ENCODE data around the gene CARNS1.

CARNS1 gene

DNA sequence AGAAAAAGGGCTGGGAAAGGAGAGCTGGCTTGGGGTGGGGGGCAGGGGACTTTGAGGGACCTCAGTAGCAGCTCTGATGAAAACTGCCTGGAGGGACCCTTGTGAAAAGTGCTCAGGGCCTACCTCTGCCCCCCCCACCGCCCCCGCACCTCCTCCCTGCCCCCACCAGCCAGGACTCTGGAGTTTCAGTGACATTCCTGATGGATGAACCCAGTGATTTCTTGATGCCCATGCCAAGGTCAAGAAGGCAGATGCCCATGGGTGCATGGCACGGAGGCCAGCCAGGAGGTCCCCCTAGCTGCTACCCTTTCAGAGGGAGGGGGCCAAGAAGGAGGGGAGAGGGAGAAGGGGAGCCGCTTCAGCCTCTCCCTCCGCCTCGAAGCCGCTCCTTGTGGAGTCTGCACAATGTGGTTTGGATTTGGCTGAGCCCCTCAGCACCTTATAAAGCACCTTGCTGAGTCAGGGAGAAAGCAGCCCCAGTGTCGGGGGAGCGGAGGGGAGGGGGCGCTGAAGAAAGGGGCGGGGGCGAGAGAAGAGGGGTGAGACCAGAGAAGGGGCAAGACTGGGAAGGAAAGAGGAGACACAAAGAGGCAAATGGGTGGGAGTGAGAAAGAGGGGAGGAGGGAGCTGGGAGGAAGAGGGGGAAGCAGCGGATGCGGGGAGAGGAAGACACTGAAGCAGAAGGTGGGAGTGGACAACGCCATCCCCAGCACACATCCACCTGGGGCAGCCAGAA is 40.0 kb upstream of the CARNS1 start:
- no peak for DNase-seq (ENCODE audit: low read depth in 2 of 2)

DNA sequence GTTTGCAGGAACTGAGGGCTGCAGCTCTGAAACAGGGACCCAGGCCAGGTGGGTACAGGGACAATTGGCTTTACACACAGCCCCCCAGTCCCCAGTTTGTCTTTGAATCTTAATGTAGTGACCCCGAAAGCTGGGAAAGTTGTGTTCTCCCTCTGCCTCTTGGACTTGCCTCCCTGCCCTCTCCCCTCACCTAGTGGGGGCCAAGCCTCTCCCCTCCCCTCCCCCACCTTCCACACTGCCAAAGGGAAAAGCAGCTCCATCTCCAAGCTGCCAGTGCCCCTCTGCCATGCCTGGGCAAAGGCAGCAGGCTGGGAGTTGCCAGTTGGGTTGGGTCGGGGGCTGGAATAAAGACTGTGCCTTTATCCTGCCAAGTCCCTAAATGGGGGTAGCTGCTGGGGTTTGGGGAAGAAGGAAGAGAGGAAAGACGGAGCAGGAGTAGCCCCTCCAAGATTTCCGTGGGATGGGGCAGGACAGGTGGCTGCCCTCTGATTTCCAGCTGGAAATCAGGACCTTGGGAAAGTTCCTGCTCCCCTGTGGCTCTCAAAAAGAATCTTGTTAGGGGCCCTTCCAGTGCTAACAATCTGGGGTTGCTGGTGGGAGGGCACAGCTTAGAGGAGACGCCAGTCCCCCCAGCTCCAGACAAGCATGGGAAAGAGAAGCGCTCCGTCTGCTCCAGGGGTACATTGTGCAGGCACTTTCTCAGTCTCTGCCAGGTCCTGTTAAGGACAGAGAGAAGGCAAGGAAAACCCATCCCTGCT is 39.2 kb upstream of the CARNS1 start:
- no peak for DNase-seq (ENCODE audit: low read depth in 2 of 2)

DNA sequence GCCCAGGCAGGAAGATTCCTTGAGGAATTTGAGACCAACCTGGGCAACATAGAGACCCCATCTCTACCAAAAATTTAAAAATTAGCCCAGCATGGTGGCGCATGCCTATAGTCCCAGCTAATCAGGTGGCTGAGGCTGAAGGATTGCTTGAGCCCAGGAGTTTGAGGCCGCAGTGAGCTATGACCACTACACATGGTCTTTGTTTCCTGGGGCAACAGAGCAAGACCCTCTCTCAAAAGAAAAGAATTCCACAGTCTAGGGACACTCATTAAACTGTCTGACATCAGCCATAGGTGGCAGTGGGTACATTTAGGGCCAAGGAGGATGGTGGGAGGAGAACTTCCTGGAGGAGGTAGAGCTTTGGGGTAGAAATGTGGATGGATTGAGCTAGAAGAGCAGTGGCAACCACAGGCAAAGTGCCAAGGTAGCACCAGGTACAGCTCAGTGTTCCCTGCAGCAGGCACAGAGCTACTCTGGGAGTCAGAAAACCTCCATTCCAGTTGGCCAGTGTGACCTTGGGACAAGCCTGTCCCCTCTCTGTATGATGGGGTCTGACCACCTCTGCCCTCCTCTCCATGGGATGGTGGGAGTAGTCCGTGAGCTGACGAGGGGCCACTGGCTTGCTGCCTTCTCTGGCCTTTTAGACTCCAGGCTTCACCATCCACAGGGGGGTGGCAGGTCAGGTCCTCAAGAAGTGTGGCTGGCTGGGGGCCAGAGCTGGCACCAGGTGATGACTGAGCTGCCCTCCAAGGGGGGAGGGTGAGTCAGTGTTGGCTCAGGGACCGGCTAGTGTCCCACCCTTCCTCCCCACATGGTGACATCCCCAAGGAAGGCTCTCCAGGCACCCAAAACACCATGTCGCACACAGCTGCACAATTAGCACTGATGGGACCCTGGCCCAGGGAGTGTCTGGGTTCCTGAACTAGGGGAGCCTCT is 38.3 kb upstream of the CARNS1 start:
- DNase-seq (ENCODE audit: low read depth in 2 of 2): no peak

DNA sequence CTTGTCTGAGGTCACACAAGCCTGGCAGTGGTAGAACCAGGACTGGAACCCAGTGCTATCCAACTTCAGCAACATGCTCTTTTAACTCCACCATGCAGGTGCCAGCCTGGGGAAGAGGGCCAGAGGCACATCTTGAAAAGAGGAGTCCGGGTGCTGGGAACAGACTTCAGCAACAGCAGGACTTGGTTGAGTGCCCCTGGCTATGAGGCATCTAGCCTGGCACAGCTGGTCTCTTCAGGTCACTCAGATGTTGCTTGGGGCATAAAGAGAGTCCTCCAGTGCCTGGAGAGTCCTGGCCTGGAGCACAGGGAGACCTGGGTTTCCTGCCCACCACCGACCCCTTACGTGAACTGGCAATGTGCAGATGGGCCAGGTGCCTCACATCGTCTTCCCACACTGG is 36.9 kb upstream of the CARNS1 start:
- DNase-seq (ENCODE audit: low read depth in 2 of 2): no peak

DNA sequence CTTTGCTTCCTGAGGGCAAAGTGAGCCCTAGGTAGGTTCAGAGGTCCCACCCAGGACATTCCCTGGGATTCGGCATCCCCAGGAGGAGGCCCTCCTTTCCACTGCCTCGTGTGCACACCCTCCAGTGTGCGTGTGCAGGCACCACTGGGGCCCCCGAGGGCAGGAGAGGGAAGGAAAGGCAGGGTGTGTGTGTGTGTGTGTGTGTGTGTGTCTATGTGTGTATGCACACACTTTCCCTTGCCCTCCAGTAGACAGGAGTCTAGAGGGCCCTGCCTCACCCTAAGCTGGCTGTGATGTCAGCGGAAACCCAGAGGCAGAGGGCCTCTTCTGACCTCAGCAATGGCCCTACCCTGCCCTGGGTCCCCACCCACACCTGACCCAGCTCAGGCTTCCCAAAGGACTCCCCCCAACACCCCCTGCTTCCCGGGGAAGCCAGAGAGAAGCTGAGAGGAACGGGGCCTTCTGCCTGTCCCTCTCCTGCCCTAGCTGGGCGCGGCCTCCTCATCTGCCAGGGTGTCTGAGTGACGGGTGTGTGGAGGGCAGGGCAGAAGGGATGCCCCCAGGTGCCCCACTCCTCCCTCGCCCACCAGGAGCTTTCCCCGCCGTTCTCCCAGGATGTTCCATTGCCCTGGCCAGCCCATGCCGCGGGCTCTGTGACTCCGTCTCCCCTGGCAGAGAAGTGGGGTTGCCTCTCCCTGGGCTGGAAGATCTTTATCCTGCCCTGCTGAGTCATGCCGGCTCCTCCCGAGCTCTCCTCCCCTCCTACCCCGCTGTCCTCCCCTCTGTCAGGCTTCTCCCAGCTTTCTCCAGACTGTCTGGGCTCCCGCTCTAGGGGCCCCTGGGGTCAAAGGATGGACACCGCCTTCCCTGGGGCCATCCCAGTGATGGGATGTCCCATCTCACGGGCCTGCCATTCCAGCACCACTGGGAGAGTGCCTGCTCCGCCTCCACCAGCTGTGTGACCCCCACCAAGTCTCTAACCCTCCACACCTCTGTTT is 36.1 kb upstream of the CARNS1 start:
- DNase-seq (ENCODE audit: low read depth in 2 of 2): no peak

DNA sequence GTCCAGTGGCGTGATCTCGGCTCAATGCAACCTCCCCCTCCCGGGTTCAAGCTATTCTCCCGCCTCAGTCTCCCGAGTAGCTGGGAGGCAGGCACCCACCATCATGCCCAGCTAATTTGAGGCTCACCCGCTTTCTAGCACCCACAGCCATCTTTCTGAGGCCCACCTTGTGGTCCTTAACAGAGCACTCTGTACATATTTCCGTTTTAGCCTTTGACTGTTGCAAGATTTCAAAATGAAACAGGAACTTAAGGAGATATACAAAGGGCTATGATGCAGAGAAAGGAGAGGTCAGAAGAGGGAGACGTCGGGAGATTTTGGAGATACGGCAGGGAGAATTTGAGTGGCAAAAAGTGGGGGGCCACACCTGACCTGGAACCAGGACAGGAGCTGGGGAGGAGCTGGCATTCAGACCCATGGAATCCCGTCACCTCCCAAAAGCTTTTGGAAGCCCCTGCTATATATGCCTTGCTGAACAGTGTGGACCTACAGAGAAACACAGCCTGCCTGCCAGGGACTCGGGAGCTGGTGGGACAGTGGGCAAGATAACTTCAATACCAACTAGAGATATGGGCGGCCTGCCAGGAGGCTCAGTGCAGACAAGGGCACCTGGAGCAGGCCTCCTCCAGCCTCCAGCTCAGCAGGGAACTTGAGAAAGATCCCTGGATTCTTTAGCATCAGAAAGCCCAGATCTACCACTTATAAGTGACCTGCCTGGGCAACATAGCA is 34.1 kb upstream of the CARNS1 start:
- DNase-seq (ENCODE audit: low read depth in 2 of 2): no peak

DNA sequence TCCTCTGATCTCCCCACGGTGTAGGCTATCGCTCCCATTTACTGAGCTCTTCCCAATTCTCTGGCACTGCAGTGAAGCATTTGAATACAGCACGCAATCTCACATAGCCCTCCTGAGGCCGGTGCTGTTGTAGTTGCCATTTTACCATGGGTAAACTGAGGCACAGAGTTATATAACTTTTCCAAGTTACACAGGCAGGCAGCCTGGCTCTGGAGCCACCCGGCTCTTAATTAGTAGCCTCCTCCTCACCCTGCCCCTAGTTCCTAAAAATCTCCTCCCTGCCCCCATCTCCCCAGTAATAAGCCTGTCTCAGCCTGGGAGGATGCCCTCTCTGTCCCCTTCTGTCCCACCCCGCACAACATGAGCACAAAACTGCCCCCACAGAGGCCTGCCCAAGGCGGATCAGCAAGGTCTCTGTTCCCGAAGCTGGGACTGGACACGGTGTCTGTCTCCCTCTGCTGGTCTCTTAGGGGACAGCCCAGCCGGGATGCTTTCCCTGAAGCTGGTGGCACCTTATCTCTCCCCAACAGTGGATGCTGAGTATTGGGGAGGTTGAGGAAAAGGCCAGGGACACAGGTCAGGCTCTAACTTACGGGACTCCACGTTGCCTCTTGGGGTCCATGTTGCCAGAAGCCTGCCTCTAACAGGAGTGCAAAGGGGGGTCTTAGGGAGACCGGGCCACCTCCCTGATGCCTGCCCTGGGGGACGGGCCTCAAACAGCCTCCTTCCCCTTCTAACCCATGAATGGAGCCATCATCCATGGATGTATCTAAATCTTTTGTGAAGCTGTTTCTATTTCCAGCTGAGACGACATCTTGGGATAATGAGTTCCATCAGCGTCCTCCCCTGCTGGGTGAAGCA is 33.0 kb upstream of the CARNS1 start:
- peak; percentile 80 for DNase-seq (ENCODE audit: low read depth in 2 of 2)

DNA sequence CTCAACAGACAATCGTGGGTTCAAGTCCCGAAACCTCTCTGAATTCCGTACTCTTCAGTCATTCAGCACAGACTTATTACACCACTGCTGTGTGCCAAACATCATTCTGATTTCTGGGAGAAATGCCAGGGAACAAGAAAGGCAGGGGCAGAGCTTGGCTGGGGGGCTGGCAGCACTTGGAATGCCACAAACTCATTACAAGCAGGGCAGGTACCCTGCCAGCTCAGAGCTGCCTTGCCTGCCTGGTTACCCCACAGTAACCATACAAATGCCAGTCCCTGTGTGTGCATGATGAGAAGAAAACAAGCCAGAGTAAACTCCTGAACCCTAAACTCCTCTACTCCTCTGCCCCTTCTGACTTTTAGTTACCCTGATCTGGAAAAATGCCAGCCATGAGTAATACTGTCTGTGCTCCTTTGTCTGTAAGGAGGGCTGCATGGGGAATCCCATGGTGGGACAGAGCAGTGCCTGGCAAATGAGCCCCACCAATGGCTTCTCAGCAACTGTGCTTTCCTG is 30.6 kb upstream of the CARNS1 start:
- no peak for DNase-seq (ENCODE audit: low read depth in 2 of 2)

DNA sequence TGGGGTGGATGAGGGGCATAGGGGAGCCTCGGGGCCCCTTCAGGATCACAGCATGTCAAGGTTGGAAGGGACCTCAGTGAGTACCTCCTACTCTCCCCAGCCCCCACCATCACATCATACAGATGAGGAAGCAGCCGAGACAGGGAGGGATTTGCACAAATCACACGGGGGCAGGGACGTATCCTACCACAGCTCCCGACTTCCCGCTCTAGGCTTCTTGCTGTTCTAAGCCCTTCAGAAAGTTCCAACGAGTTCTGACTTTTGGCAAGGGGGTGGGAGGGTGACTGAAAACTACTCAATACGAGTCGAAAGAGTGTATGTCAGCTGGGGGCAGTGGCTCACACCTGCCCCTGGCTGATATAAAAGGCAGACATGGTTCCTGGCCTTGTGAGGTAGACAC is 28.4 kb upstream of the CARNS1 start:
- DNase-seq (ENCODE audit: low read depth in 2 of 2): no peak

DNA sequence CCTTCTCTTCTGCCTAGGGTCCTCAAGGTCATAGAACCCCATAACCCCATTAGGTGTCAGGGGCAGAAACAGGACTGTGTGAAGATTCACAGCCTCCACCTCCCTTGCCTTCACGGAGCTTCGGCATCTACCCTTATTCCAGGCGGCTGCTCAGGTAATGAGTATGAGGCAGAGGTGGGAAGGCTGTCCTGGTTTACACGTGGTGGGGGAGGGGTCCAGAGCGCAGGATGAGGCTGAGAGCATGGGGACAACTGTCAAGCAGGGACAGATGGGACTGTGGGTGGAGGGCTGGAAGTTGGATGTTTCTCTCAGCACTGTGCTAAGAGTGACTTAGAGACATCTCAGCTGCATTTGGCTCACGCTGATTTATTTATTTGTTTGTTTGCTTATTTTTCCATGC is 28.0 kb upstream of the CARNS1 start:
- DNase-seq (ENCODE audit: low read depth in 2 of 2): no peak

DNA sequence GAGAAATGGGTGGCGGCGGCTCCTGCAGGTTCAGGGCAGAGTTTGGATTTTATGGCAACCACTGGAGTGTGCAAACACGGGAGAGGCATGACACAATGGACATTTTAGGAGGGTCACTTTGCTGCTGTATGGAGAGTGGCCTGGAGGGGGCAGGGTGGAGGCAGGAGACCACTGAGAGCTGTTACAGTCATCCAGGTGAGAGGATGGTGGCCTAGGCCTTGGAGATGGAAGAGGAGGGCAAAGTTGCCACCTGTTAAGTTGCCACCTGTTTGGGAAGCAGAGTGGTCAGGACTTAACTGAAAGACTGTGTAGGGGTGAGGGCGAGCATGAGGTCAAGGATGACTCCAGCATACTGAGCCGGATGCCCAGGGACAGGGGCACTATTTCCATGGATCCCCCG is 26.0 kb upstream of the CARNS1 start:
- DNase-seq (ENCODE audit: low read depth in 2 of 2): no peak

DNA sequence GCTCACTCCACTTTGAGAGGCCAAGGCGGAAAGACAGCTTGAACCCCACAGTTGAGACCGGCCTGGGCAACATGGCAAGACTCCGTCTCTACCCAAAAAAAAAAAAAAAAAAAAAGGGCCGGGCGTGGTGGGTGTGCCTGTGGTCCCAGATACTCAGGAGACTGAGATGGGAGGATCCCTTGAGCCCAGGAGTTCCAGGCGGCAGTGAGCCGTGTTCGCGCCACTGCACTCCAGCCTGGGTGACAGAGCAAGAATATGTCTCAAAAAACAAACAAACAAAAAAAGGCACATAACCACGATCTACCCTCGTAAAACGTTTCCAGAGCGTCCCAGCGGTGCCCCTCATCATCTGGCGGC is 24.6 kb upstream of the CARNS1 start:
- no peak for DNase-seq (ENCODE audit: low read depth in 2 of 2)

DNA sequence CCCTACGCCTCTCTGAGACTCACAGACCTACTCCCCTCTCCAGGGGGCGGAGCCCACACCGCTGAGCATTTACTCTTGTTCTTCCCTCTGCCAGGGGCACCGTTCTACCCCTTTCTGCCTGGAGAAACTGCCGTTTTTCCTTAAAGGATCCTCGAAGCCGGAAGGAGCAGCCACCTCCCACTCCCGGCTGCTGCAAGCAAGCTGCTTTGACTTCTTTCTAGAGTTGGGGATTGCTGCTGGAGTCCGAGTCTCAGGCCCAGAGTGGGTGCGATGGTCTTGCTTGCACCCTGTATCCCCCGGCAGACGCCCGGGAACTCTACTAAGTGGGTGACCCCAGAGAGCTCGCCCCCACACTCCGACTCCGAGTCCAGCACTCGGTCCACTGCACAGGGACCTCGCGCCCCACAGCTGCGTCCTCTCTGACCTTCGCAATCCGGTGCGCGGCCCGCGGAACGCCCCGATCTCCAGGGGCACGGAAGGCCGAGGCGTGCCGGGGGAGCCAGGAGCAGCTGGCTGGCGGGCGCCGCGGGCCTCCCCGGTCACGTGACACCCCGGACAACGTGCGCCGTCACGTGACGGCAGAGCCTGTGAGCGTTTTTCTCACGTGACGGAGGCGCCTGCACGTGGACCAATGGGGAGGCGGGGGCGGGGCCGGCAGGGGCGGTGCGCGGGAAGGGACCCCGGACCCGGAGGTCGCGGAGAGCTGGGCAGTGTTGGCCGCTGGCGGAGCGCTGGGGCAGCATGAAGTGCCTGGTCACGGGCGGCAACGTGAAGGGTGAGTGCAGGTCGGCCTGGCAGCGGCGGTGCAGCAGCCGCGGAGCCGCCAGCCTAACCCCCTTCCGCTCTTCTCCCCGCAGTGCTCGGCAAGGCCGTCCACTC is 23.9 kb upstream of the CARNS1 start, which contains the start of gene RAD9A:
TSS of gene RAD9A (plus strand) at position 683 of the 879 bp plus-strand sequence. CDS start at position 742, 59 bp downstream.
- peak; percentile 88 to 91 for DNase-seq (ENCODE audit: low read depth in 2 of 2)

DNA sequence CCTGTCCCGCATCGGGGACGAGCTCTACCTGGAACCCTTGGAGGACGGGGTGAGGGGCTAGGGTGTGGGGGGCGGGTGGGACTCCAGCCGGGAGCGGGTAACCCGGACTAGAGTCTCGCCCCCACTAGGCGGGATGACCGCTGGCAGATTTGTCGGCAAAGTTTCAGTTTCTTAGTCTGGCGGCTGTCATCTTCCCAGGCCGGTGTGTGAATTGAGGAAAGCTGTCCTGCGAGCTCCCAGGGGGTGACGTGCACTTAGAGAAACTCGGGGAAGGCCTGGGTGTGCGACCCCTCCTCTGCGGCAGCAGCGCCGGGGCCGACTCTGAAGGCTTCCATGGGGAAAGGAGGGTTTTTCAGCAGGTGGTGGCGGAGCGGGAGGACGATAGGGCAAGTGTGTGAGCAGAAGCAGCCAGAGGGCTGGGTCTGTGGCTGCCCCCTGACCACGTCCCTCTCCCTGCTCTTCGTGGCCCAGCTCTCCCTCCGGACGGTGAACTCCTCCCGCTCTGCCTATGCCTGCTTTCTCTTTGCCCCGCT is 23.2 kb upstream of the CARNS1 start:
- no peak for DNase-seq (ENCODE audit: low read depth in 2 of 2)

DNA sequence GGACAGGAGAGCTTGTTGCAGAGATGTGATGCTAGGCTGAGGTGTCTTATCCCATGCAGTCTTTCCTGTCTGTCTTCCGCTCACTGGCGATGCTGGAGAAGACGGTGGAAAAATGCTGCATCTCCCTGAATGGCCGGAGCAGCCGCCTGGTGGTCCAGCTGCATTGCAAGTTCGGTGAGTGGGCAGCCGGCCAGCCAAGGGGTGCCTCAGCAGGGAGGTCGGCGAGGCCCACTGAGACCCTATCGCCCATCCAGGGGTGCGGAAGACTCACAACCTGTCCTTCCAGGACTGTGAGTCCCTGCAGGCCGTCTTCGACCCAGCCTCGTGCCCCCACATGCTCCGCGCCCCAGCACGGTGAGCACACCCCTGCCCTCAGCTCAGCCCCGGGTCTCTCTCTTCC is 22.0 kb upstream of the CARNS1 start:
- DNase-seq (ENCODE audit: low read depth in 2 of 2): no peak

DNA sequence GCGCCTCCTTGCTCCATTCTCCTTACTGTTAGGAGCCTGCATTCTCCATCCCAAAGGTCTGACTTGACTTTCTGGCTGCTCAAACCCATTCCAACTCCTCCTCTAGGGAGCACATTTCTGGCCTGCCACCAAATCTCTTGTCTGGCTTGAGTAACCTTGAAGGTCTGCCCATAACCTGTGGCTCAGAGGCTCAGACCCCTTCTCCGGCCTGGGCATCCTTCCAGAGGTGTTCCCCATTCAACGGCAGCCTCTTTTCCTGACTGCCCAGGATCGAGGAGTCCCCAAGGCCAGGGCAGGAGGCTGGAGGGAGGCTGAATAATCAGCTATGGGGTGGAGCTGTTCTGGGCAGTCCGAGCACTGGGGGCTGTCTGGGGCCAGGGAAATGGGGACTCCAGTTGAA is 21.5 kb upstream of the CARNS1 start:
- DNase-seq (ENCODE audit: low read depth in 2 of 2): no peak

DNA sequence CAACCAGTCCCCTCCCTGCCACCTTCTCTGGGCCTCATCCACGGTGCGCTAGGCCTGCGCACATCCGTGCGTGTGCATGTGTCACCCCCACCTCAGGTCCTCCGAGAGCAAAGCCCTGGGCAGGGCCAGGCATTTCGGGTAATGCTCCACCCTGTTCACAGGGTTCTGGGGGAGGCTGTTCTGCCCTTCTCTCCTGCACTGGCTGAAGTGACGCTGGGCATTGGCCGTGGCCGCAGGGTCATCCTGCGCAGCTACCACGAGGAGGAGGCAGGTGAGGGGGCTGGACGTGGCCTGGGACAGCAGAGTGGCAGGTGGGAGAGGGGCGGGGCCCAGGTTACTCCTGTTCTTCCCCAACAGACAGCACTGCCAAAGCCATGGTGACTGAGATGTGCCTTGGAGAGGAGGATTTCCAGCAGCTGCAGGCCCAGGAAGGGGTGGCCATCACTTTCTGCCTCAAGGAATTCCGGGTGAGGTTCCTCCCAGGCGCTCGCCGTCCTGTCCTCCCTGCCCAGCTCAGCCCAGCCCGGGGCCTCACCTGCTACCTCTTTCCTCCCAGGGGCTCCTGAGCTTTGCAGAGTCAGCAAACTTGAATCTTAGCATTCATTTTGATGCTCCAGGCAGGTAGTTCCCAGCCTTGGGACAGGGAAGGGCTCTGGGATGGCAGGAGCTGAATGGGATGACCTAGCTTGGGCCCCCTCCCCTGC is 19.8 kb upstream of the CARNS1 start:
- DNase-seq (ENCODE audit: low read depth in 2 of 2): no peak

Measured in activated CD4-positive, alpha-beta T cell treated with anti-CD3 and anti-CD28 coated beads for 24 hours (primary cell).